GM20000 (cell line): Measurements from ENCODE around the gene TCHH.
"Not testable (repeated sequence)": the region's sequence is repeated elsewhere in the genome, so short reads cannot be mapped to it uniquely, and the experiment has no call there.

ENCODE experiments used
- DNase-seq: peaks from one replicate; pipeline ENCODE4 v3.0.0; 2012; ENCODE audit warnings: low spot score
- TF ChIP-seq, protein P1 (sequence below): IDR thresholded peaks from 2 replicates; pipeline ENCODE4 v1.5.1; 2012; ENCODE audit warnings: mild to moderate bottlenecking, control low read depth; ENCODE audit errors: extremely low read depth, missing control alignments

The TCHH gene

DNA sequence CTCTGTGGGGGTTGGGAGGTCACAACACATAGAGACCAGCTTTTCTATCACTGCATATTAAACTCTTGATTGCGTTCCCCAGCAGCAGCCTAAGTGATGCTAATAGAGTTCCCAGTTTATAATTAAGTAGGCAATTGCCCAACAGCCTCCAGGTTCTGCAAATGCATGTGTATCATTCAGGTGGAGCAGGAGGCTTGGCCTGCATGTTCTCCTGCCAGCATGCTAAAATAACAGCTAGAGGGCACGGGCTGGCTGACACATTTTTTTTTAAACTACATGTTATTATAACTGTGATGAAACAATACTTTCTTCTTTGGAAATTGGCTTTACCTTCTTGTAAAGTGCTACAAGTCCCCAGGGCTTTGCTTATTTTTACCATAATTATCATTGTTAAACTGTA, 10.4 kb downstream of the TCHH start:
- DNase-seq, result no peak
- TF ChIP-seq, protein P1, sequence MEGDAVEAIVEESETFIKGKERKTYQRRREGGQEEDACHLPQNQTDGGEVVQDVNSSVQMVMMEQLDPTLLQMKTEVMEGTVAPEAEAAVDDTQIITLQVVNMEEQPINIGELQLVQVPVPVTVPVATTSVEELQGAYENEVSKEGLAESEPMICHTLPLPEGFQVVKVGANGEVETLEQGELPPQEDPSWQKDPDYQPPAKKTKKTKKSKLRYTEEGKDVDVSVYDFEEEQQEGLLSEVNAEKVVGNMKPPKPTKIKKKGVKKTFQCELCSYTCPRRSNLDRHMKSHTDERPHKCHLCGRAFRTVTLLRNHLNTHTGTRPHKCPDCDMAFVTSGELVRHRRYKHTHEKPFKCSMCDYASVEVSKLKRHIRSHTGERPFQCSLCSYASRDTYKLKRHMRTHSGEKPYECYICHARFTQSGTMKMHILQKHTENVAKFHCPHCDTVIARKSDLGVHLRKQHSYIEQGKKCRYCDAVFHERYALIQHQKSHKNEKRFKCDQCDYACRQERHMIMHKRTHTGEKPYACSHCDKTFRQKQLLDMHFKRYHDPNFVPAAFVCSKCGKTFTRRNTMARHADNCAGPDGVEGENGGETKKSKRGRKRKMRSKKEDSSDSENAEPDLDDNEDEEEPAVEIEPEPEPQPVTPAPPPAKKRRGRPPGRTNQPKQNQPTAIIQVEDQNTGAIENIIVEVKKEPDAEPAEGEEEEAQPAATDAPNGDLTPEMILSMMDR, result no peak

DNA sequence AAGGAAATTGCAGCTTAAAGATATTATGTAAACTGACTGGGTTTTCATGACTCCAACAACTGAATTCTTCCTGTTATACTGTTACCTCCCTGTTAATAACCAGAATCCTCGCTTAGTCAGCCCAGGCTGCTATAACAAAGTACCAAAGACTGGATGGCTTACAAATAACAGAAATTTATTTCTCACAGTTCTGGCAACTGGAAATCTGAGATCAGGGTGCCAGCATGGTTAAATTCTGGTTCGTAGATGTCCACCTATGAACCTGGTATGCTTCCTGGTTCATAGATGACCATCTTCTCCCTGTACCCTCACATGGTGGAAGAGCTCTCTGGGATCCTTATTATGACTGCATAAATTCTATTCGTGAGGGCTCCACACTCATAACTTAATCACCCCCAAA, 18.3 kb downstream of the TCHH start:
- TF ChIP-seq, protein P1, result no peak
- DNase-seq, result no peak

DNA sequence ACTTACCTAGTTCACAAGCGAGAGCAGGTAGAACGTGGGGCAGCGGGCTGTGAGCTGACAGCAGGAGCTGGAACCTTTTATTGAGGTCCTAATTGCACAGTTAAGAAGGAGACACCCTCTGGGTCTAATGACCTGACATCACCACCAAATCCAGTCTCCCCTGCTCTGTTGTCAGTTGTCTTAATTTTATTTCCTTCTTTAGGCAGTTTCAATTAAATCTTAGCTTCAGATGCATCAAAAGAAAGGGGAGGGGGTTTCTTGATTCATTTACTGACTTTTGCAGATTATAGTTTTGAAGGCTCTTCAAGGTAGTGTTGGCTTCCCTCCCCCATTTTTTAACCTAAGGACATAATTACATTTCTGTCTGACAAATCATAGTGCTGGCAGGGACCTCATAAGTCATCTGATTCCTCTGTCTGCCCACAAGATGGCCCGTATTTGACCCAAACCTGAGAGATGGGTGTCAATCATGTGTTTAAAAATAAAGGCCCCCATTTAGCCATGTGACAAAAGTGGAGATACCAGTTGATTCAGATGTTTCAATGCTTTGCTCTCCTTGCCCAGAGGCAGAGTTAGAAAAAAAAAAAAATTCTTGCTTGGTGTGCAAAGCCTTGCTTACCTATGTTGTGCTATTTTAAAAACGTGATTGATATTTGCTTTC, 26.1 kb downstream of the TCHH start, which contains the start of gene TCHHL1:
TCHHL1 (minus strand) TSS at position 51 of the 661 bp plus-strand sequence. CDS start 921 bp downstream, outside the sequence.
- no peak for DNase-seq
- TF ChIP-seq, protein P1, result no peak

DNA sequence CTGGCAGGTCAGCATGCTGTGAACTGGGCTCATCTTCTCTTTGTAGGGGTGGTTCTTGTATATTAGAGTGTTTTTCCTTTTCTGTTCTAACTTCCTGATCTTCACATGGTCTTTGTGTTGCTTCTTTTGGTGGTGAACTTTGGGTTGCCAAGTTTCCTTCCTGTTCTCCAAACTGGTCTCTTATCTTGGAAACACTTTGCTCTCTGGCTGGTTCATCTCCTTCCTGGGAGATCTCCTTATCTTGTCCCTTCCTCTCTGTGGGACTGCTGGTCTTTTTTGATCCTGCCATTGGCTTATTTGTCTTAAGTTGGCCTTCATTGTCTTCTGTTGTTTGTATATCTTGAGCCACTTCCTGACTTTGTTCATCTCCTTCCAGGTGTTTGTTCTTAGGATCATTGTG, 28.5 kb downstream of the TCHH start:
- TF ChIP-seq, protein P1, result no peak
- DNase-seq, result no peak

DNA sequence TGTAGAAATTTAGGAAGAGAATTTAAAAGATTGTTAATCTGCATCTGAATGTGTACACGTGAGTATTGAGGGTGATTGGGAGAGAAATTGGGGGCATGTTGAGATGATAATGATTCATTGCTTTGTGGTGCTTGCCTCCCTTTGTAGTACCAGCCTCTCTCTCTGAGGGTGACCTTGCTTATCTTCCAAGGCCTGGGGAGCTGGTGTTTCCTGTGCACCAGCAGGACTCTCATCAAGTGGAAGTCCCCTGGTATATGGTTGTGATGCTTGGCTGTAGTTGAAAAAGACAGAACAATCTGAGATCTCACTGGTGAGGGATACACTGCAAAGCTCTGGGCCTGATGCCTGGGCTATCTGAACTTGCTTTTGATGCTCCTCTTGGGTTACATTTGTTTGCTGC, 30.4 kb downstream of the TCHH start:
- DNase-seq, result no peak

DNA sequence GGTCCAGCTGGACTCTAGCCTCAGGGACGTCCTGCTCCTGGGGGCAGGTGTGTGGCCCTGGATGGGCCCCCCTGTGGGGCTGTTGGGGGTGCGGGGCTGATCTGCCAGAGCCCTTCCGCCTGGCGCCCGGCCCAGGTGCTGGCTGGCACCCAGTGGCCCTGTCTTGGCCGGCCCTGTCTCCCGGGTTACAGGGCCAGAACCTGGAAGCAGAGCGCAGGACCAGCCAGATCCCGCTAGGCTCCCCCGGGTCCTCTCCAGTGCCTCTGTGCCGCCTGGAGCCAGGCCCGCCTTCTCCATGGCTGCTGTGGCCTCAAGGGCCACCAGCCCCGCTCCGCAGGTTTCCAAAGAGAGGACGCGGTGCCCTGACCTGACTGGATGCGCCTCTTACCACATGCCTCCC, 34.2 kb downstream of the TCHH start:
- DNase-seq, result not testable (repeated sequence)

More for the DNA sequence above, 30.4 kb downstream of the TCHH start:
- TF ChIP-seq, protein P1, result no peak

DNA sequence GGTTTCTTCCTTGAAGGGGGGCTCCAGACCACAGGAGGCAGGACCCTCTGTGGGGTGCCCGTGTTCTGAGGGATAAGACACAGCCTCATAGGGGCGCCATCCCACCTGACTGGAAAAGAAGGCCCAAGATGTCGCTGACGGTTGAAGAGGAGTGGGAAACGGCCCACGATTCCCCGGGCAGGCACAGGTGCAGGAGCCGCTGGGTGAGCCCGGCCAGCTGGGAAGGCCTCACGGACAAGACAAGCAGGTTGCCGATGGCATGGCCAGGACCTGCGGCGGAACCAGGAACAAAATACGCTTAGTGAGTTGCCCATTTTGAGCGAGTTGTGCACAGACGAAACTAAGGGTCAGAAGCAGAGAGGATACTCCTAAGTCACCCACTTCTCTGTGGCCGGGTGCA, 34.8 kb downstream of the TCHH start:
- DNase-seq, result not testable (repeated sequence)

DNA sequence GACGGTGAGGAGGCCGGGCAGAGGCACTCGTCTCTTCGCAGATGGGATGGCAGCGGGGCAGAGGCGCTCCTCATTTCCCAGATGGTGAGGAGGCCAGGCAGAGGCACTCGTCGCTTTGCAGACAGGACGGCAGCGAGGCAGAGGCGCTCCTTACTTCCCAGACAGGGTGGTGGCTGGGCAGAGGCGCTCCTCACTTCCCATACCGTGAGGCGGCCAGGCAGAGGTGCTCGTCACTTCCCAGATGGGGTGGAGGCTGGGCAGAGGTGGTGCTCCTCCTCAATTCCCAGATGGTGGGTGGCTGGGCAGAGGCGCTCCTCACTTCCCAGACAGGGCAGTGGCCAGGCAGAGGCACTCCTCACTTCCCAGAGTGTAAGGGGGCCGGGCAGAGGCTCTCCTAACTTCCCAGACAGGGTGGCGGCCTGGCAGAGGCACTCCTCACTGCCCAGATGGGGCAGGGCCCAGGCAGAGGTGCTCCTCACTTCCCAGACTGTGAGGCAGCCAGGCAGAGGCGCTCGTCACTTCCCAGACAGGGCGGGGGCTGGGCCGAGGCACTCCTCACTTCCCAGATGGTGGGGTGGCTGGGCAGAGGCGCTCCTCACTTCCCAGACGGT, 36.3 kb downstream of the TCHH start:
- TF ChIP-seq, protein P1, result no peak
- DNase-seq, result no peak
